ENCODE measurements around the gene CETN1. TPM values are rescaled to one million over a fixed set of nuclear protein-coding genes. Genes with fewer than 3 reads are reported as not detected.

Gene CETN1
- total RNA-seq, 1 donor, result not detected

- TF ChIP-seq CTCF (IDR thresholded peaks at IDR 0.05; ENCODE audit: insufficient read depth, low read length), result no peak
- DNase-seq (ENCODE audit: low read depth), result no peak
Observed at GRCh38 chr18:617970-618504, 37.9 kb downstream of the CETN1 start.

GRCh38 chr18:618618-619017, 38.4 kb downstream of the CETN1 start:
- no peak for DNase-seq (ENCODE audit: low read depth)
- H3K4me3 ChIP-seq (ENCODE audit: low read depth, low read length), result no peak overlapping the region
- no peak for TF ChIP-seq CTCF (IDR thresholded peaks at IDR 0.05; ENCODE audit: insufficient read depth, low read length)

More at GRCh38 chr18:617970-618504, 37.9 kb downstream of the CETN1 start:
- H3K4me3 ChIP-seq (ENCODE audit: low read depth, low read length), result no peak overlapping the region

- TF ChIP-seq CTCF (IDR thresholded peaks at IDR 0.05; ENCODE audit: insufficient read depth, low read length), result no peak
- H3K4me3 ChIP-seq (ENCODE audit: low read depth, low read length), result no peak overlapping the region
- peak; percentile 68 for DNase-seq (ENCODE audit: low read depth)
Observed at GRCh38 chr18:621291-622043, 41.3 kb downstream of the CETN1 start.

- no peak overlapping the region for H3K4me3 ChIP-seq (ENCODE audit: low read depth, low read length)
- no peak for TF ChIP-seq CTCF (IDR thresholded peaks at IDR 0.05; ENCODE audit: insufficient read depth, low read length)
Observed at GRCh38 chr18:622289-622688, 42.1 kb downstream of the CETN1 start.

GRCh38 chr18:623761-624620, 43.8 kb downstream of the CETN1 start:
- peak; percentile 87 for DNase-seq (ENCODE audit: low read depth)
- H3K4me3 ChIP-seq (ENCODE audit: low read depth, low read length), result no peak overlapping the region

More at GRCh38 chr18:622289-622688, 42.1 kb downstream of the CETN1 start:
- DNase-seq (ENCODE audit: low read depth), result no peak

More at GRCh38 chr18:623761-624620, 43.8 kb downstream of the CETN1 start:
- TF ChIP-seq CTCF (IDR thresholded peaks at IDR 0.05; ENCODE audit: insufficient read depth, low read length), result peak; percentile 83

Measured in fibroblast of the aortic adventitia (primary cell).